Measurements from ENCODE around the gene KCNJ9.
"Not testable (repeated sequence)": the region's sequence is repeated elsewhere in the genome, so short reads cannot be mapped to it uniquely, and the experiment has no call there.

The KCNJ9 gene

DNA sequence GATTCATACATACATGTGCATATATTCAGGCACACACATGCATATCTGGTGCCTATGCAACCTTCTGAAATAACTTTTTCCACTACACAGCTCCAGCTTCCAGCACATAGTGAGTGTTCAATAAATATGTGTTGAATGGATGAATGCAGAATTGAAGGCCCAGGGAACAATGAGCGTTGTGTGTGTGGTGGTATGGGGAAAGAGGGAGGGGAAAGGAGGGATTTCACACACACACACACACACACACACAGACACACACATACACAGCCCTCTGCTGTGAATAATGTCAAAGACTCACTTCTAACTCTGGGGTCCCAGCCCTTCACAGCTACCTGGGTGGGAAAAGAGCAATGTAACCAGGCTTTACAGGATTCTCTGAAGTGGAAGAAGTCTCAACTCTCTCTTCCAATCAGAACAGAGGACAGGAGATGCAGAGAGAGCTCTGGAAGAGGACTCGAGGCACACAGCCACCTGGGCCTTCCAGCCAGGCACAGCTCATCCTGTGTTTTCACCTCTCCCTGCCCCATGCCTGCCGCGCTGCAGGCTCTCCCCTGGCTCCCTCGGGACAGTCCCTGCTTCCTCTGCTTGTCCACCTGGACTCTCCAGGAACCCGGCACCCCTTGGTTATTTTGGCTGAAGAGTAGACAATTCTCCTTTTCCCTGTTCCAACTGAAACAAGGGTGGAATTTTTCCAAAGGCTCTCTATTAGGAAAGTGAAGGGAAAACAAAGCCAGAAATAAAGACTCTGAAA lies 22.5 kb downstream of the KCNJ9 start:
- DNase-seq (ENCODE audit: low read depth in 3 of 3) = no peak

DNA sequence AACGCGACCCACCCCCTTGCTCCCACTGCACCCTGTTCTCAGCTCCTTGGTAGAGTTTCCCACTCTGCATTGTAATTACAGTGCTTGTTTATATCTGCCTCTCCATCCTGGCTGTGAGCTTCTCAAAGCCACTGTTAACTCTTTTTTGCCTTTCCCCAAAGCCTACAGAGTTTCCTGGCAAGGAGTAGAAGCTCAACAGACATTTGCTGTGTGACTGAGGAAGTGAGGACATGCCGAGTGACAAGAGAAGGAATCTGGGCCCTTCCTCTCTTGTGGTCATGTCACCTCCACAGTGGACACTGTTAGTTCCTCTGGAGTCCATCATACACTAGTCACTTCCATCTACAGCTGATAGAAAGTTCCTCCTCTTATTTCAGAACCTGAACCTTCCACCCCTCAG lies 23.1 kb downstream of the KCNJ9 start:
- DNase-seq (ENCODE audit: low read depth in 3 of 3) = no peak

DNA sequence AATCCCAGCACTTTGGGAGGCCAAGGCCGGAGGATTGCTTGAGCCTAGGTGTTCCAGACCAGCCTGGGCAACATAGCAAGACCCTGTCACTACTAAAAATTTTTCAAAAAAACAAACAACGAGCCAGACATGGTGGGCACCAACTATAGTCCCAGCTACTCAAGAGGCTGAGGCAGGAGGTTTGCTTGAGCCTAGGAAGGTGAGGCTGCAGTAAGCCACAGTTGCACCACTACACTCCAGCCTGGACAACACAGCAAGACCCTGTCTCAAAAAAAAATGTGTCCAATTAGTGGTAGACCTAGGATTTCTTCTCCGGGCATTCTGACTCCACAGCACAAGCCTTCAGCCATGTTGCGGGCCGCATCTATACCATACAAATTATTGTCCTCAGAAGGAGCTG lies 23.8 kb downstream of the KCNJ9 start:
- DNase-seq (ENCODE audit: low read depth in 3 of 3) = no peak

- no peak for DNase-seq (ENCODE audit: low read depth in 3 of 3)
These were observed 26.2 kb downstream of the KCNJ9 start for GRCh38 chr1:160107512-160107911.

GRCh38 chr1:160108888-160109662 lies 27.7 kb downstream of the KCNJ9 start:
- peak in 1 of 3 donors; percentile 53 for DNase-seq (ENCODE audit: low read depth in 3 of 3)

- no peak for DNase-seq (ENCODE audit: low read depth in 3 of 3)
These were observed 28.3 kb downstream of the KCNJ9 start for GRCh38 chr1:160109686-160110085.

DNA sequence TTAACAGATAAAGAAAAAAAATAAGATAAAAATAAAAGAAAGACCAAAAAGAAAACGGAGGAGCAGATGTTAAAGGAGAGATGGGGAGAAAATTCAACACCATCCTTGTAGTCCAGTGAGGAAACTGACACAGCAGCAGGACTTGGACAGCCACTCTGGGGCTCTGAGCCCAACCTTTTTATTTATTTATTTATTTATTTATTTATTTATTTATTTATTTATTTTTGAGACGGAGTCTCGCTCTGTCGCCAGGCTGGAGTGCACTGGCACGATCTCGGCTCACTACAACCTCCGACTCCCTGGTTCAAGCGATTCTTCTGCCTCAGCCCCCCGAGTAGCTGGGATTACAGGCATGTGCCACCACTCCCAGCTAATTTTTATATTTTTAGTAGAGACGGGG lies 30.1 kb downstream of the KCNJ9 start:
- not testable (repeated sequence) for DNase-seq (ENCODE audit: low read depth in 3 of 3)

DNA sequence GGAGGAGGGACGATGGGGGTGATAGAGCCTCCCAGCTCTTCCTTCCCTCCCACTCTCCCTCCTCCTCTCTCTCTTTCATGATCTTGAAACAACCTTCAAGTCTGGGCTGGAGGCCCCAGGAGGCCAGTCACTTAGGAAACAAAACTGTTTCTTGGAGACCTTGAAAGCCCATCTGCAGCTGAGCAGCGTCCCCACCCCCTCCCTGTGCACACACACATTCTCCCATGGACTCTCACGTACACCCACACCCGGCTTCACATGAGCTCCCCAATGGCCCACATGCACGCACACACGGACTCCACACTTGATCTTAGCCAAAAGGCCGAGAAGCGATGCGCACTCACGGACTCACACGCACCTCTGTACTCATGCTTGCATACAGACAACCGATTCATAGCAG lies 31.0 kb downstream of the KCNJ9 start:
- DNase-seq (ENCODE audit: low read depth in 3 of 3) = no peak

GRCh38 chr1:160113407-160113806 lies 32.1 kb downstream of the KCNJ9 start:
- DNase-seq (ENCODE audit: low read depth in 3 of 3) = no peak

DNA sequence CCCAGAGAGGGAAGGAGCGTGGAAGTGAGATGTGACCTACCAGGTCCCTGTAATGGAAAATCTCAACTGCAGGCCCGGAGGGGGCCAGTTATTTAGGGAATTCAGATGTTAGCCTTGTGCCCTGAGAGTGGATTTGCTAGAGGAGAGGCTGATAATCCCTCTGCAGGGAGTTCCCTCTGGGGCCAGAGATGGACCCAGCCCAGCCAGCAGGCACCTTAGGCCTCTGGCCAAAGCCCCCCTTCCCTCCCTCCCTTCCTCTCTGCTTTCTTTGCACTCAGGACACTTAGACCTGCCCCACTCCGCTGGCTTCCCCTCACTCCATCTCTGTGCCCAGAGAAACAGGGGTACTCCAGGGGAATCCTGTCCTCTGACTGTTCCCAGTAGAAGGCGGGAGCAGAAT lies 32.7 kb downstream of the KCNJ9 start:
- DNase-seq (ENCODE audit: low read depth in 3 of 3) = no peak

- no peak for DNase-seq (ENCODE audit: low read depth in 3 of 3)
These were observed 34.4 kb downstream of the KCNJ9 start, which contains the start of gene ATP1A2 for GRCh38 chr1:160115545-160116282. Gene ATP1A2, plus strand, starts transcription at chr1:160115759. Its CDS starts 103 bp downstream, at chr1:160115862.

DNA sequence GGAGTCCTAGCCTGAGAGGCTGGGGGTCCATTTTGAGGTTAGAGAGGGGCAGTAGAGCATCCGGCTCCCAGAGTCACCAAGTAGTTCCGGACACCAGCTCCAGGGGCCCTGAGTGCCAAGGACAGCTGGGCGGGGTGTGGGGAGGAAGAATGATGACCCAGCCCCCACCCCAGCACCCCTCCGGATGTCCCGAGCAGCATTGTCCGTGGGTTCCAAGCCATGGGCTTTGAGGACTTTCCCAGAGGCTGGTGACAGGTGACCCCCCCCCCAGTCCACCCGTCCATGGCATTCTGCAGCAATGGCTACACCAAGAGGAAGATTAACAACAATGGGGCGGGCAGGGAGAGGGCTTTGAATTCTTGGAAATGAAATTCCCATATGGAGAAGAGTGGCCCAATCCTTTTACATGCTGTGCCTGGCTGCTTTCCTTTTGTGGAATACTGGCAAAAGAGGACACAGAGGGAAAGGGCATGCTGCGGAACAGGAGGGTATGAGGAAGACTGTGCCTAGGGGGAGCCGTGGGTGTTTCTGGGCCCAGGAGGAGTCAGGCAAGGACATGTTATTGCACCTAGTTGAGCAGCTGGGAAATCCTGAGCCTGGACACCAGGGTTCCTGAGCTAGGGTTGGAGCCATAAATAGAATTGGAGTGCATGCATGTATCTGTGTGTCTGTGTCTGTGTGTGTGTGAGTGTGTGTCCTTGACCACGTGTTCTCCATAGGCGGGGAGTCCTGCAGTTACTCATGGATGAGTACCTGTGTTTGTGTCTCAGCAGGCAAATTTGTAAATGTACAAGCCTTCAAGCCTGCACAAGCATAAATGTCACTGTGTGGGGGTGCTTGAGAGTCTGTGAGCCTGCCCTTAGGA lies 35.2 kb downstream of the KCNJ9 start:
- no peak for DNase-seq (ENCODE audit: low read depth in 3 of 3)

- DNase-seq (ENCODE audit: low read depth in 3 of 3) = no peak
These were observed 36.0 kb downstream of the KCNJ9 start for GRCh38 chr1:160117300-160117699.

DNA sequence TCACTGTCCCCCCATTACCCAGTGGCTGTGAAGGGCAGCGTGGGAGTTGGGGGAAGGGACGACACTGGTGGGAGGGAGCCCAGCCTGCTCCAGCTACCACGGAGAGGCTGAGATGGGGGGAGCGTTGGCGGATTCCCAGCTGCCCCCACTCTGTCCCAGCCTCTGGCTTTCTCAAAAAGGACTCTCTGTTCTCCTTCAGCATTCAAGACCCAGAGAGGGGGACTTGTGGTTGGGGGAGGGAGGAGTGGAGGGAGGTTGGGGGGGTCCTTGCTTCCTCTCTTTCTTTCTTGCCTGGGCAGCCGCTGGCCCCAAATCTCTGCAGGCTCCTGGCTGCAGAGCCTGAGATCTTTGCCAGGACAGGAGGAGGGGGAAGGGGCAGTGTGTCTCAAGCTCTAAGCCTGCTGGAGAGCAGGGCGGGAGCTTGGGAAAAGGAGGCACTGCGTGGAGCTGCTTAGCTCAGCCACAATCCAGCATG lies 36.4 kb downstream of the KCNJ9 start:
- DNase-seq (ENCODE audit: low read depth in 3 of 3) = no peak

- no peak for DNase-seq (ENCODE audit: low read depth in 3 of 3)
These were observed 37.6 kb downstream of the KCNJ9 start for GRCh38 chr1:160118928-160119327.

DNA sequence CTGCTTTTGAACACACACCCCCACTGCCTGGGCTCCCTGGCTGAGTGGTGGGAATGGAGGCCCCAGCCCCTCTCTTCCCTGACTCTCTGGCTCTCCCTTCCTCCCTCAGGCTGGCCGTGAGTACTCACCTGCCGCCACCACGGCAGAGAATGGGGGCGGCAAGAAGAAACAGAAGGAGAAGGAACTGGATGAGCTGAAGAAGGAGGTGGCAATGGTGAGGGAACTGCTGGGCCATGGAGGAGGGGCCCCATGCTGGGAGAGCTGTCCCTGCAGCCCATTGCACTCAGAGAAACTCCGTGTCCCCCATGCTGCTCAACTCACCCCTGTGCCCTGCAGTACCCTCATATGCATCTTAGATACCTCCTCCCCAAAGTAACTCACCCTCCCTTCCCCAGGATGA lies 39.5 kb downstream of the KCNJ9 start:
- DNase-seq (ENCODE audit: low read depth in 3 of 3) = no peak

- no peak for DNase-seq (ENCODE audit: low read depth in 3 of 3)
These were observed 40.0 kb downstream of the KCNJ9 start for GRCh38 chr1:160121388-160121787.

DNA sequence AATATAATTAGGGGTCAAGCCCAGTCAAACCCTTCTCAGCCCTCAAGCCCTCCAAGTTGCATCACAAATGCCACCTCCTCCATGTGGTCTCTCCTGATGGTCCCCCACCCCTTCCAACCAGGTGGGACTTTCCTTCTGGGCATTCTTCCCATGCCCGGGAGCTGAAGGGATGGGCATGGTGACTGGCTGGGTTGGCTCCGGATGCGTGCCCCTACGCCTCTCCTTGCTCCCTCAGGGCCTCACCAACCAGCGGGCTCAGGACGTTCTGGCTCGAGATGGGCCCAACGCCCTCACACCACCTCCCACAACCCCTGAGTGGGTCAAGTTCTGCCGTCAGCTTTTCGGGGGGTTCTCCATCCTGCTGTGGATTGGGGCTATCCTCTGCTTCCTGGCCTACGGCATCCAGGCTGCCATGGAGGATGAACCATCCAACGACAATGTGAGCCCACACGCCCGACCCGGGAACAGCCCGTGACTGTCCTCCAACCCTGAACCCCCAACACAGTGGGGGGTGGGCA lies 41.7 kb downstream of the KCNJ9 start:
- no peak for DNase-seq (ENCODE audit: low read depth in 3 of 3)

GRCh38 chr1:160123726-160124125 lies 42.4 kb downstream of the KCNJ9 start:
- no peak for DNase-seq (ENCODE audit: low read depth in 3 of 3)

DNA sequence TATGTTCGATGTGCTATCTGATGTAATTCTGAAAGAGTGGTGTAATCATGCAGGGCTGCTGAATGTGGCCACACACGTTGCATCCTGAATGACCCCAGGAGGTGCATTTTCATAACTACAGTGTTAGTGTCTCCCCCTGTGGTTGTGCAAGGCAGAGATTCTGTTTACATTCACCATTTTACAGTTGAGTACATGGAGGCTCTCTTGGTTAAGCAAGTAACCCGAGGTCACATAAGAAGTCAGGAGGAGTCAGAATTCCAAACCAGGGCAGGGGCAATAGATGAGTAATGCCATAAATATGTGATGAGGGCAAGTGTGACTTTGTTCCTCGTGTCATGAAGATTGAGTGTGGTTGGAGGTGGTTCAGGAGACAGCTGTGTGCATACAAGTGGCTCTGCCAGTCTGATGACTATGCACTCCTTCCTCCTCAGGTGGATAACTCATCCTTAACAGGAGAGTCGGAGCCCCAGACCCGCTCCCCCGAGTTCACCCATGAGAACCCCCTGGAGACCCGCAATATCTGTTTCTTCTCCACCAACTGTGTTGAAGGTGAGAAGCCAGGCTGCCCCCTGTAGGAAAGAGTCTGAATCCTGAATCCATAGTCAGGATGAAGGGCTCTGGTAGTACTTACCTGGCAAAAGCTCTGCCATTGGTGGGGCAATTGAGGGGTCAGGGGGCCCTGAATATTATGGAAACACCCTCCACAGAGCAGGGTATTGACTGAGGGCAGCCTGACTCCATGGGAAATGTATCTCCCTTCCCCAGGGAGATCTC lies 43.6 kb downstream of the KCNJ9 start:
- no peak for DNase-seq (ENCODE audit: low read depth in 3 of 3)

Data from stimulated activated CD4-positive, alpha-beta T cell treated with anti-CD3 and anti-CD28 coated beads, TNF-alpha, amount 100 ng/mL, for 48 hours (primary cell).